HG03196 (cell line): Measurements from ENCODE around the gene OR10J1.
"Not testable (repeated sequence)": the region's sequence is repeated elsewhere in the genome, so short reads cannot be mapped to it uniquely, and the experiment has no call there.

ENCODE experiments used
- ATAC-seq: cut with Tn5 transposase; IDR thresholded peaks from one replicate; pipeline ENCODE4 v1.9.1; 2021; ENCODE audit not compliant: unreplicated experiment

Gene OR10J1

GRCh38 chr1:159439422-159439821, at the start of gene OR10J1:
Gene OR10J1, plus strand, starts transcription at chr1:159439722. Its CDS starts 70 bp downstream, at chr1:159439792.
- ATAC-seq: no peak

GRCh38 chr1:159406821-159407220, 32.7 kb upstream of the OR10J1 start:
- ATAC-seq: no peak

DNA sequence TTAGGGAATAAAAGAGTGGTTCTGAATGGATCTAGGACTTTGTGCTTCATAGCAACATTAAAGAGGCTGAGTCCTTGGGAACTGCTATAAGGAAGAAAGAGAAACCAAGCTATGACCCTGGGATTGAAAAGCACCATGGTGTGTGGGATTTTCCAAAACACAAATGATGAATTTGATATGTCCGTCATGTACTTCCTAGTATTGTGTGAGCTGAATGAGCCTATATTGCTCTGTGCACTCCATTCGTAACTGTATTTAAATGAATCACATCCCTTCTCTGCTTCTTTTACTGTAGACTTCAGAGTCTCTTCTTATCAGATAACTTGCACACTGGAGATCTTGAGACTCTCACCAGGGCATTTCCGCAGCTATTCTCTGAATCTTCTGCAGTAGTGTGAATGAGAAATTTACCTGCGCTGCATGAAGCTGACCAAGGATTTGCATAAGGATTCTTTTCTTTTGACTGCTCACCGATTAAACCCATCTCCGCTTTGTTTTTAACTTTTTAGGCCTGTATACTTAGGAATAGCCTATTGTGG, 30.6 kb upstream of the OR10J1 start:
- no peak for ATAC-seq

DNA sequence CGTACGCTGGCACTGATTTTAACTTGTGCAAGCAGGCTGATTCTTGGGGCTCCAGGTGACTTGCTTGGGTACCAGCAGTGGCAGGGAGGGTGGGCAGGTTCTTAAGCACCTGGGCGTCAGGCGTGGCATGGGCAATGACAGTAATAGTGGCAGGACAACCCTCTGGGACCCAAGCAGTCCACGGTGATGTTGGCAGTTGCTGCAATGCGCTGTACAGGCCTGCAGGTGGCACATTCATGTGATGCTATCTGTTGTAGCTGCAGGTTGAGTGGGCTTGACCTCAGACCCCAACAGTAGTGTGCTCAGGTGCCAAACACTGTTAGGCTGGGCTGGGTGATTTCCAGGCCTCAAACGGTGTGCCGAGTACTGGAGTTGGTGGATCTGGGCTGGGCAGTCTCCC, 17.7 kb upstream of the OR10J1 start:
- no peak for ATAC-seq

GRCh38 chr1:159428536-159428935, 11.0 kb upstream of the OR10J1 start:
- ATAC-seq: no peak

GRCh38 chr1:159429074-159429861, 10.3 kb upstream of the OR10J1 start:
- no peak for ATAC-seq

- ATAC-seq: no peak
Measured at GRCh38 chr1:159430985-159431384, 8.5 kb upstream of the OR10J1 start.

DNA sequence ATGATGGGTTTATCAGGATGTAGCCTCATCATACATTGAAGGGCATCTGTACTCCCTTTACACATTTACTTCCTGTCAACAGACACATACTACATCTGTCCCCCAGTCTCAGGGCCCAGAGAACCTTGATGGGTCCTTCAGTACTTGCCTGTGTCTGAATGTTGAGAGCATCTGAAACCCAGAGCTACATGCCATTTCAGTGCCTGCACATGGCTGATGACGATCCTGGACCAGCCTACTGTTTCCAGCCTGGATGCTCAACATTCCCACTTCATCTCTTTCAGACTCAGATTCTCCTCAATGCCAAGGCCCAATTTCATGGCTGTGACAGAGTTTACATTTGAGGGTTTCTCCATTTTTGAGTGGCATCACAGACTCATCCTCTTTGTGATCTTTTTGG, 7.6 kb upstream of the OR10J1 start, which contains the start of gene OR10J4:
Gene OR10J4, plus strand, starts transcription at position 301 of the 400 bp plus-strand sequence.
- no peak for ATAC-seq

GRCh38 chr1:159436469-159436868, 3.1 kb upstream of the OR10J1 start:
- ATAC-seq: no peak

DNA sequence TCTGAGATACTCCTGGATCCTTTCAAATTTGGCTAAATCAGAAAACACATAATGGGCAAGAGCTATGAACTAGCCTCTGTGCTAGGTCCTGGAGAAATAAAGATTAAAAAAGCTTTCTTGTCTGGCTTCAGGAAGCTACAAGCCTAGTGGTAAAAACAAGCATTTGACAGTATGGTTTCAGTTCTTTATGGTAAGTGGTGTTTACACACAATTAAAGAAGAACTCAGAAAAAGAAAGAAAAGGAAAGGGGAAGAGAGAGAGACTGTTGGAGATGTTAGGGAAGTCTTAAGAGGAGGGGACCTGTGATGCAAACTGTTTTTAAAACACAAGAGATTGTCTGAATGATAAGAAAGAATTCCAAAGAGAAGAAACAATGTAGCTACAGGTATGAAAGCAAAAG, 1.8 kb downstream of the OR10J1 start:
- ATAC-seq: no peak

DNA sequence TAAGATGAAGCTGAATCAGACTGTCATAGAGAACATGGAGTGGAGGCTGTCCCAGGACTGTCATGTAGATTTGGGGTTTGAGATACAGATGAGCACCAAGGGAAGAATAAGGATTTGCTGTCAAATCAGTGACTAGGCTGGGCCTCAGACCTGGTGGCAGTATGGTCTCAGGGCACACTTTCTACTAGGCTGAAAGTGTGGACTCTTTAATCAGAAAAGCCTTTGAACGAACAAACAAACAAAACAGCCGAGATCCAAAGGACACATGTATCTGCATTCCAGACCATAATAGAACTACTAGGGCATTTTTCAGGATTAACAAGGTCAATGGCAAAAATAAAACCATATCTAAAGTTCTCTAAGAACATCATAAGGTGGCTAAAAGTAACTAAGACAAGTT, 2.9 kb downstream of the OR10J1 start:
- ATAC-seq: no peak

GRCh38 chr1:159443066-159443750, 3.7 kb downstream of the OR10J1 start:
- no peak for ATAC-seq

DNA sequence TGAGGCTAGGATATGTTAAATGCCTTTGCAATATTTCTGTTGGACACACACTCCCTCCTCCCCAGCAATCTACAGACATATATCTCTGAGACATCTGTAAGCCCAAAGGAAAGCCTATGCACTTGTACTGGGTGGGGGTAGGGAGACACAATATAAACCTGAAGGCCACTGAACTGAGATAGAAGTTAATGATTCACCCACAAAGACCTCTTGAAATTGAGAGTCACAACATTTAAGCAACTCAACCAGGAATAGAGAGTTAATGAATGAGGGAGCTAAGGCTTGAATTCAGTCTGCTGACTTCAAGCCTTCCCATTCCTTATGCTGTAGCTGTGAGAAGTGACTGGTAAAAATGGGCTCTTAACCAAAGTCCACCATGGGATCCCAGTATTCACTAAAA, 5.0 kb downstream of the OR10J1 start:
- no peak for ATAC-seq

GRCh38 chr1:159448181-159448580, 8.7 kb downstream of the OR10J1 start:
- no peak for ATAC-seq

- not testable (repeated sequence) for ATAC-seq
Measured at GRCh38 chr1:159449605-159450004, 10.1 kb downstream of the OR10J1 start.

DNA sequence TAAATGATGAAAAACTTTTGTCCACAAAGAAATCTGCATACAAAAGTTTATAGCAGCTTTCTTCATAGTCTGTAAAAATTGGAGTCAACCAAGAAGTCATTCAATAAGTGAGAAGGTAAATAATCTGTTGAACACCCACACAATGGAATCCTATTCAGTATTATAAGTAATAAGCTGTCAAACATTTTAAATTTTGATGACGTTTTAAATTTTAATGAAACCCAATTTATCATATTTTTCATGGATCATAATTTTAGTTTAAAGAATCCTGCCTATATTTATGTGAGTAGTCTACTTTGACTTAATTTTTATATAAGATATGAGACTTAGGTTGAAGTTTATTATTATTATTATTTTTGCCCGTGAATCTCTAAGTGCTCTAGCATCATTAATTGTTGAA, 20.0 kb downstream of the OR10J1 start:
- ATAC-seq: no peak

DNA sequence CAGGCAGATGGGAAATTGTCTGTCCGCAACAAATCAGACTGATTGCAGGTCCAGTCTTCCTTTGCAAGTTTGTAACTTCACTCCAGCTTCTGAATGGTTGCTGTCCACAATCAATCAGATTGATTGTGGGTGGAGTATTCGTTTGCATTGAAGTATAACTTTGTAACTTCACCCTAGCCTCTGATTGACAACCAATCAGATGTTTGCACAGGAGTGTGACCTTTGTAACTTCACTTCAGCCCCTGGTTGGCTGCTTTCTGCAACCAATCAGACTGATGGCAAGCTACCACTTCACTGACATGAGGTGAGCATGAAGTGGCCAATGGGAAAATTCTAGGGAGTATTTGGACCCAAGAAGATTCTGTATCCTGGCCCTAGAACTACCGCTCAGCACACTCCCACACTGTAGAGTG, 25.7 kb downstream of the OR10J1 start:
- no peak for ATAC-seq

GRCh38 chr1:159468321-159468720, 28.8 kb downstream of the OR10J1 start:
- ATAC-seq: no peak

DNA sequence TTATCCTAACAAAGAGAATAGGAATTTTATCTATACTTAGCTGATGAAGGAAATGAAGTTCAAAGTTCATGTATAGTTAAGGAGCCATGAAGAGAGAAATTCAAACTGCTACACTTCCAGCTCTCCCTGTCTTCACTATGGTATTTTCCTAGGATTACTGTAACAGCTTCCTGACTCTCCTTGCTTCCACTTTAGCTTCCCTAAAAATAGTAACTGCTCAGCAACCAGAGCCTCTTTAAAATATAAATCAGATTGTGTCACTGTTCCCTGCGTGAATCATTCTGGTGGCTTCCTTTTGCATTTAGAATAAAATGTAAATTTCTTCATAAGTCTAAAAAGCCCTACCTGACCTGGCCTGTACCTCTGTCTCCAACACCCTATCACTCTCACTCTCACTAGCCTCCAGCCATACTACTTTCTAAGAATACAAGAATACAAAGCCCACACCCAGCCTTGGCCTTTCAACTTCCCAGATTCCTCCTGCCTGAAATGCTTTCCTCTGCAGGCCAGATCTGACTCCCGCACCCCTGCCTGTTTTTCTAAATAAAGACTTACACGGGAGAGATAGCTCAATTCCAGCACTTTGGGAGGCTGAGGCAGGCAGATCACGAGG, 30.5 kb downstream of the OR10J1 start:
- ATAC-seq: no peak

GRCh38 chr1:159473335-159473734, 33.8 kb downstream of the OR10J1 start:
- no peak for ATAC-seq

- no peak for ATAC-seq
Measured at GRCh38 chr1:159474926-159475325, 35.4 kb downstream of the OR10J1 start.

- no peak for ATAC-seq
Measured at GRCh38 chr1:159483501-159483900, 44.0 kb downstream of the OR10J1 start.
